Measurements from ENCODE around the gene FAM174A. TPM values are rescaled to one million over a fixed set of nuclear protein-coding genes. Genes with fewer than 3 reads are reported as not detected.
"Not testable (repeated sequence)": the region's sequence is repeated elsewhere in the genome, so short reads cannot be mapped to it uniquely, and the experiment has no call there.

Gene FAM174A
- polyA plus RNA-seq, 3 donors, result 25.3 to 29.1 (median 25.5) TPM

GRCh38 chr5:100574716-100575115 lies 39.5 kb downstream of the FAM174A start:
- no peak for DNase-seq (ENCODE audit: low read depth in 3 of 3, low spot score in 2 of 3)

DNA sequence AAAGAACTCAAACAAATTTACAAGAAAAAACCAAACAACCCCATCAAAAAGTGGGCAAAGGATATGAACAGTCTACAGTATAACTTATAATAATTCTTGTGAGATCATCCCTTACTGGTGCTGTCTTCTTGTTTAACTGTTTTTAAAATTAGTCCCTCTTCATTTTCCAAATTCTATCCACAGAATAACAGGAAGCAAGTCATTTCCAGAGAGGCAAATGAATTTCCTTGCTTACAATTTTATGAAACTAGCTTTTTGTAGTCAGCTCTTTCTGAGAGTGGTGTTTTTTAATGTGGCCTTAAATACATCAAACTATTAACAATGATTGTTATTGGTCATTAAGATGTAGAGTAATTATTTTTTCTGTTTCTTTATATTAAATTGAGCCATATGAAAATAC lies 40.6 kb downstream of the FAM174A start:
- no peak for DNase-seq (ENCODE audit: low read depth in 3 of 3, low spot score in 2 of 3)

DNA sequence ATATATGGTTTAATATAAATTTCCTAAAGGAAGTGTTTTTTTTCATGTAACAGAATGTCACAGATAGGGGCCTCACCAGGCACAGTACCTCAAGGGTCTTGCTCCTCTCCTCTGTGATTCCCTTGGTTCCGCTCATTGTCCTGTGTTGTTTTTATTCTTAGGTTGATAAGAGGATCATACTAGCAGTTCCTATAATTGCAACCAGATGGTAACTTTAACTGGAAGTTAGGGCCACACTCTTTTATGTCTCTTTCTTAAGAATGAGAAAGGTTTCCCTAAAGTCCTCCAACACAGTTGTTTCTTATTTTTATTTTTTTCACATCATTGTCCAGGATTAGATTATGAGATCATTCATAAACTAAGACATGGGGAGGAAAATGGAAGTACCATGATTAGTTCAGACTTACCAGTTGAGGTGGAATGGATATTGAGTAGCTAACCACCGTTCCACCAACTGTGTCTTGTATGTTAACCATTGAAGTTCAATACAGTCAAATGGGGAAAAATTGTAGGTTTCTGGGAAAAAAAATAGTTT lies 41.1 kb downstream of the FAM174A start:
- no peak for DNase-seq (ENCODE audit: low read depth in 3 of 3, low spot score in 2 of 3)

- DNase-seq (ENCODE audit: low read depth in 3 of 3, low spot score in 2 of 3), result no peak
Observed at GRCh38 chr5:100577506-100577905, 42.3 kb downstream of the FAM174A start.

GRCh38 chr5:100584069-100584468 lies 48.9 kb downstream of the FAM174A start:
- no peak for DNase-seq (ENCODE audit: low read depth in 3 of 3, low spot score in 2 of 3)

DNA sequence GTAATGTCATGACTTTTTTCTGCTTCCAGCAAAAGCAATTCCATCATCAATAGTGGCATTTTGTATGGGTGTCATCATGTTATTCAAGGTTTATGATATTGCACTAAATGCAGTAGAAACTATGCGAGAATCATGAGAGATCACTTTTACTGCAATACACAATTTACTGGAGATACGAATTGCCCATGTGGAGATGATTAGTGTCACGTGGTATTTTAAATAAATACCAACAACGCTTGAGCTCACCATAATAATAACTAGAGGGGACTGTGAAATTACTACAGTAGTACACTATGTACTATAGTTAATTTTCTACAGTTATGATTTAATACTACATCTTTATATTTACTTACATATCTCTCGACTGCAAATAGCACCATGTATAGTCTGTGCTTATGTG lies 49.7 kb downstream of the FAM174A start:
- DNase-seq (ENCODE audit: low read depth in 3 of 3, low spot score in 2 of 3), result no peak

GRCh38 chr5:100590867-100591266 lies 55.7 kb downstream of the FAM174A start:
- no peak for DNase-seq (ENCODE audit: low read depth in 3 of 3, low spot score in 2 of 3)

DNA sequence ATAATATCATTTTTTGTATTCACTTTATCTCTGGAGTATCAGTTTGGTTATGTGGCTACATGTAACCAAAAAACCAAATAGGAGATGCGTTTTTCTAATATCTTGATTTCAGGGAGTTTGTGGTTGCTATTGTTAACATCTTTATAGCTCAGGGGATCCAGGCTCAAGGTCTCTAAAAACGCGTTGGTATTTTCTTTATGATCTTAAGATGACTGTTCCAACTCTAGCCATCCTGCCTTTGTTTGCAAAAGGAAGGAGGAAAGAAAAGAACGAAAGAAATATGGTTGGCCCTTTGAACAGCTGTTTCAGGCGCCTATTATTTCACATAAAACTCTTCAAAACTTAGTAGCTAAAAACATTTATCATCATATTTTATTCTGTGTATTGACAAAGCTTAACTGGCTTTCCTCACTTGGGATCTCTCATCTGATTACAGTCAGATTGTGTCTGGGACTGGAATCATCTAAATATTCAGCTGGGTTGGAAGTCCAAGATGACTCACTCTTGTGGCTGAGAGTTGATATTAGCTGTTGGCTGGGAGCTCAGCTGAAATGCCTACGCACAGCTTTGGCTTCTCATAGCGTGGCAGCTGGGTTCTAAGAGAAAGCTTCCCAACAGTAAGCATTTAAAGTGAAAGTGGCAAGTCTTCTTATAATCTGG lies 60.1 kb downstream of the FAM174A start:
- DNase-seq (ENCODE audit: low read depth in 3 of 3, low spot score in 2 of 3), result no peak

DNA sequence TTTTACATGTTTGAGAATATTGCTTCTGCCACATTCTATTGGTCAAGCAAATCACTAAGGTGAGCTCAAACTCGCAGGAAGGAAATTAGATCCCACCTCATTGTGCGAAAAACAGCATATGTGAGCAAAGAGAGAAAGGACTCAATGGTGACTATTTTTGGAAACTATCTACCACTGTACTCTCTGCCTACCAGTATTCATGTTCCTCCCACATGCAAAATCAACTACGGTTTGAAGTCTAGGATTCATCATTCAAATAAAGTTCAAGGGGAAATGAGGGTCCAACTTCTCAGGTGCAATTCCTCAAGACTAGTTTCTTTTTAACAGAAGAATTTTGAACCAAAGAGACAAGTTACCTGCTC lies 60.6 kb downstream of the FAM174A start:
- DNase-seq (ENCODE audit: low read depth in 3 of 3, low spot score in 2 of 3), result no peak

DNA sequence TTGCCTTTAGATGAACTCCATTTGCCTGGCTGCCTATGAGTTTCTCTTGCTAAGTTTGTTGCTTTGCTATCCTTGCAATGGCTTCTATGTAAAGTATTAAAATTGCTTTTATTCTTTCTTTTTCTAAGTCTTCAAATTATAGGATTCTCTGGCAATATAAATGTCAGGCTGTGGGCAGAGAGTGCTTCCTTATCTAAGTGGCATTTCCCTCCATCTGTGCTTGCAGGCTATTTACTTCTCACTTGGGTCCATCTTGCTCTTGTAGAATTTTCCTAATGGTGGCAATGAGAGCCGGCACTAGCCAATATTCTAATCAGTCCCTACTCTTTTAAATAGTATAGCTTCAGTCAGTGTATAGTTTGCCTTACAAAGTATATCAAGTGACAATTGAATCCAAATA lies 63.3 kb downstream of the FAM174A start:
- DNase-seq (ENCODE audit: low read depth in 3 of 3, low spot score in 2 of 3), result no peak

- no peak for DNase-seq (ENCODE audit: low read depth in 3 of 3, low spot score in 2 of 3)
Observed at GRCh38 chr5:100600298-100600994, 65.3 kb downstream of the FAM174A start.

GRCh38 chr5:100603141-100603540 lies 68.0 kb downstream of the FAM174A start:
- no peak for DNase-seq (ENCODE audit: low read depth in 3 of 3, low spot score in 2 of 3)

- not testable (repeated sequence) for DNase-seq (ENCODE audit: low read depth in 3 of 3, low spot score in 2 of 3)
Observed at GRCh38 chr5:100604021-100604420, 68.8 kb downstream of the FAM174A start.

- no peak for DNase-seq (ENCODE audit: low read depth in 3 of 3, low spot score in 2 of 3)
Observed at GRCh38 chr5:100609594-100609993, 74.4 kb downstream of the FAM174A start.

DNA sequence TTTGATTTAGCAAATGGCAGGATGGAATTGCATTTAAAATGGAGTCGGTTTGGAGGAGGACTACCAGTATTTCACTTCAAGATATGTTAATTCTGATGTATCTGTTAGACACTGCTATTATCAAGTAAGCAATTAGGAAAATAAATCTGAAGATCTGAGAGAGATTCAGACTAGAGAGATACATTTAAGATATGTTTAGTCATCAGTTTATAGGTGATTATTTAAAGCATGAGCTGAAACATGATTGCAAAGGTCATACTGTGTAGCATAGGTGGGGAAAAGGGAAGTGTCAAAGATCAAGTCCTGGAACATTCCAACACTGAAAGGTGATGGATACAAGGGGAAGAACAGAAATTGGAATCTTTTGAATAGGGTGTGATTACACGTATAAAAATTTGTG lies 79.1 kb downstream of the FAM174A start:
- DNase-seq (ENCODE audit: low read depth in 3 of 3, low spot score in 2 of 3), result no peak

DNA sequence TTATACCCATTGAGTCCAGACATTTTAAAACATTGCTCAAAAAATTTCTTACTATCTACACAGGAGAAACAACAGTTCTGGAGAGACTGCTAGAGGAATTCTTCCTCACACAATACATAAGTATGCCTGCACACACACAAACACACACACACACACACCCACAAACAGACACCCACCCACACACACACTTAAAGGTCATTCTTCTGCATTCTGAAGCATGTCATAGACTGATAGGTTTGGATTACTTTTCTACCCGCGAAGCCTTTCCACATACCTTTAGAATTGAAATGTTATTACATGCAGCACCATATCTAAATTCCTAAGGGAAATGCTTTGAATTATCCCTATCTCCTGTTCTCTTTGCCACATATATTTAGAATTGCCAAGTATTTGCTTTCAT lies 80.2 kb downstream of the FAM174A start:
- DNase-seq (ENCODE audit: low read depth in 3 of 3, low spot score in 2 of 3), result no peak

DNA sequence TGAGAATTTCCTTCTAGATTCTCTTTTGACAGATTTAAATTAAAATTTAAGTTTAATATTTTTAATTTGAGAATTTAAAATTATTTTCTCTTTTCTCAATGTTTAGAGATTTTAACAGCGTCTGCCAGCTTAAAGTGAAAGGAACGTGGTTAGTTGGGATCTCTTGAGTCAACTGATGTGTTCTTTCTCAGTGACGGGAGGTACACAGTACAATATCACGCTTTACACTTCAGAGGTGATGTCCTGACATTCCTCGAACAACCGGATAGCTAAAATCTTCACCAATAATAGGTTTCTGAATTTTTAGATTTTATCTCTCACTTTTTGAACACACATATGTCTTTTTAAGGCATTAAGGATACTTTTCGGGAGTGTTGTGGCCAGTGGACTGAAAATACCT lies 81.1 kb downstream of the FAM174A start:
- no peak for DNase-seq (ENCODE audit: low read depth in 3 of 3, low spot score in 2 of 3)

GRCh38 chr5:100616981-100617380 lies 81.8 kb downstream of the FAM174A start:
- no peak for DNase-seq (ENCODE audit: low read depth in 3 of 3, low spot score in 2 of 3)

GRCh38 chr5:100623719-100624118 lies 88.5 kb downstream of the FAM174A start:
- no peak for DNase-seq (ENCODE audit: low read depth in 3 of 3, low spot score in 2 of 3)

GRCh38 chr5:100634937-100635534 lies 99.9 kb downstream of the FAM174A start:
- DNase-seq (ENCODE audit: low read depth in 3 of 3, low spot score in 2 of 3), result no peak

All from right renal cortex interstitium (tissue), 3 donors.